ENCODE measurements around the gene CBX3.
"Not testable (repeated sequence)": the region's sequence is repeated elsewhere in the genome, so short reads cannot be mapped to it uniquely, and the experiment has no call there.

CBX3 gene

DNA sequence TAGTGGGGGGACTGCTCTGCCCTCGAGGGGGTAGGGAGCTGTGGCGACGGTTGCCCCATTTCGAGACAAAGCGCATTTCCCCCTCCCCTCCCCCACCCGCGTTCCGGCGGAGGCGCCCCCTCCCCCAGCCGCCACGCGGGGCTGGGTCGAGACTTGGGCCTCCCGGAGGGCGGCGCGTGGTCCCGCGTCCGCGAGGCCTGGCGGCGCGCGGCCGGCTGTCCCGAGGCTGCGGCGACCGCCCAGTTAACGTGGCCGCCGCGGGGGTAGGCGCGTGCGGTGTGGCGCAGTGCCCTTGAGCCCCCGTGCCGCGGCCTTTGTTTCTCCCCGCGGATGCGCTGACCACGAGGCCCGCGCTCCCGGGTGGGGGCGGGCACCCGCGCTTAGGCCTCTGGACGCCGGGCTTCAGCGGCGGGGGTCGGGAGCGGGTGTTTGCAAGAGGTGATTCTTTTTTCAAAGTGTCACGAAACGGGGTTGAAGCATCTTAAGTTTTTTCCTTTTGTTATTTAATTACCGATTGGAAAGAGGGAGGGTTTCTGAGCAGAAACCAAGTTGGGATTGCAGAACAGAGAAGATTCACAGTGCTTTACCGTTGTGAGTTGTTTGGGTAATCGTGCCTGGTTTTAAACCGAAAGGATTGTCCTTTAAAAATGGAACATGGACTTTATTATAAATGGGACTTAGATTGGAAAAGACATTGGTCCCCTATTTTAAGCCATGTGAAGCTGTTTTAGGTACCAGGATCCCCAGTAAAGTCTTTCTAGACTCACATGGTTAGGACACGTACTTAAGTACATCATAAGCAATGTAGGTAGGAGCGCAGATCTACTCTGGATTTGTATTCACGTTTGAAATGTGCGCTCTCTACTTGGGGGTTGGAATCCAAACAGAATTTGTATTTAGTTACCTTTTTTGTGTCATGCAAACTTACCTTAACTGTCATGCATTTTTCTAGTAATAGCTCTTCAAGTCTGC is 760 bp downstream of the CBX3 start:
- peak; percentile 63 to 84 (median 72) for DNase-seq

DNA sequence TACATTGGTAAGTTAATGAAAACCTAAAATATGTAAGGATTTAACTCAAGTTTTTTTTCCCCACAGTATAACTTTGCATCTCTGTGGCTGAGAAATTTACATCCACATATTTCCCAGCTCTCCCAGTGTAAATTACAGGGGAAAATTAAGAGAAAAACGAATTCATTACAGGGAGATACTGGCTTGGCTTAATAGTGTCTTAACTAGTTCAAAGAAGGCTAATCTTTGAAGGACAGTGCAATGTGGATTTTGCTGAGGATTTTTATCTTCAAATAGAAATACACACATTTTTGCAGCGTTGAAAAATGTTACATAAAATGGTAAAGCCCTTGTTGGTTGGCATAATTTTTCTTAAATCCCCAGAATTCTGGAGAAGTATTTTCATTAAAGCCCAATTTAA is 1.5 kb downstream of the CBX3 start:
- no peak for DNase-seq

DNA sequence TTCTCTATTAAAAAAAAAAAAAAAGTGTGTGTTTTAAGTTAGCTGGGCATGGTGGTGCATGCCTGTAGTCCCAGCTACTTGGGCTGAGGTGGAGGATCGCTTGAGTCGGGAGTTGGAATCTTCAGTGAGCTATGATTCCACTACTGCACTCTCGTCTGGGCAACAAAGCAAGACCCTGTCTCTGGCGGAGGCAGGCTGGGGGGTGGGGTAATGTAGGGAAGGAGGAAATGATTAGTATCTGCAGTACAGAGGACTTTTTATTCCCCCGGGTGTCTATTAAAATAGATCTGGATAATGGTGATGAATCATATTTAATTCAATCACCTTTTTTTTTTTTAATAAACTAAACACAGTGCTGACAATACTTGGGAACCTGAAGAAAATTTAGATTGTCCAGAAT is 6.5 kb downstream of the CBX3 start:
- no peak for DNase-seq

DNA sequence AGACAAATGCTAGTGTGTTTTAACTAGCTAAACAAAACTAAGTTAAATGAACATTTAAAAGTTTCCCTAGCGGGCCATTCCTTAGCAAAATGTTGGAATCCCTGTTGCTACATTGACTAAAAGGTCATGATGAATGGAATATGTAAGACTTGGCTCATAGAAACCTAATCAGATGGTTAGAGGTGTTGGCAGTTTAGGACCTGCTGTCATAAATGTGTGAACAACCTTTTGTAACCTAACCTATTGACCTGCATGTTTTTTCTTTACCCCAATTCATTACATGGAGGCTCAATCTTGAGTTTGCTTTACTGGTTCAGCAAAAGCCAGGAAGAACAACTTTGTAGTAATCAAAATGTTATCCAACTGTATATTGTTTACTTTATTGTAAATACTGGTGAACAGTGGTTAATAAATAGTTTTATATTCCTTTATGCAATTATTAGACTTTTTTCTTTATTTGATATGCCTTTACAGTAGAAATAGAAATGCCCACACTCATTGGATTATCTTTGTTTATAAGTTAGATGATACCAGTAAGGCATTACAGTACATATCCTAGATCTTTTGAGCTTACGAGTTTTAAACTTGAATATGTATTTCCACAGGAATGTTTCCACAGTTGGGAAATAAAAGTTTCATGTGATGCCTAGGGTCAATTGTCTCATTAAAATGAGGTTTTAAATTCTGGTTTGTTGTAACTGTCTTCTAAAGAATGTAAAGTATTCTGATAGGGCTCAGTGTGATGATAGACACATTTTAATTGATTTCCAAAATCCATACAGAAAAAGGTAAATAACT is 11.6 kb downstream of the CBX3 start:
- DNase-seq, result no peak

DNA sequence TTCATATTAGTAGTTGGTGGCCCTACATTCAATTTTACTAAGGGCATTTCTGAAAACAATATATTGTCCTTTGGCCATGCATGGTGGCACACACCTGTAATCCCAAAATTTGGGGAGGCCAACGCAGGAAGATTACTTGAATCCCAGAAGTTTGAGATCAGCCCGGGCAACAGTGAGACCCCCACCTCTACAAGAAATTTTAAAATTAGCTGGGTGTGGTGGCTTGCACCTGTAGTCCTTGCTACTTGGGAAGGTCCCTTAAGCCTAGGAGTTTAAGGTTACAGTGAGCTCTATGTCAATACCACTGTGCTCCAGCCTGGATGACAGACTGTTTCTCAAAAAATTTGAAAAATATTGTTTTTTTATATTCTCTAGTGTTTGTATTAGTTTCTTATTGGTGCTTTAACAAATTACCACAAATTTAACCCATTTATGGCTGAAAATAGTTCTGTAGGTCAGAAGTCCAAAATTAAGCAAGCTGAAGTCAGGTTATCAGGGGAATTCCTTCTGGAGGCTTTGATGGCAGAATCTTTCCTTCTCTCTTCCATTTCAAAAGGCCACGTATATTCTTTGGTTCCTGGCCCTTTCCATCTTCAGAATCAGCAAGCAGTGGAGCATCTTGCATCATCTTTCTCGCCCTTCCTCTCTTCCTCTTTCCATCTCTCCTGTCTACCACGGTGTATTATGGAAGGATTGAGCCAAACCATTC is 12.4 kb downstream of the CBX3 start:
- peak in 1 of 4 experiments; percentile 19 for DNase-seq

DNA sequence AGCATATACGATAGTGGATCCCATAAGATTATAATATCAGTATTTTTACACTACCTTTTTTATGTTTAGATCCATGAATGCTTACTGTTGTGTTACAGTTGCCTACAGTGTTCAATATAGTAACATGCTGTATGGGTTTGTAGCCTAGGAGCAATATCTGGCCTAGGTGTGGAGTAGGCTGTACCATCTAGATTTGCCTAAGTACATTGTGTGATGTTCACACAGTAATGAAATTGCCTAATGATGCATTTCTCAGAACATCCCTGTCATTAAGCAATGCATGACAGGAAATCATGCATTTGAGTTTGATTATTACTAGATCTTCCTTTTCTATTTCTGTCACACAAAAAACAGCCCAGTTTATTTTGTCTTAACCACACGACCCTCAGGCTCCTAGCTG is 14.5 kb downstream of the CBX3 start:
- DNase-seq, result peak in 2 of 4 experiments; percentile 24 to 28

DNA sequence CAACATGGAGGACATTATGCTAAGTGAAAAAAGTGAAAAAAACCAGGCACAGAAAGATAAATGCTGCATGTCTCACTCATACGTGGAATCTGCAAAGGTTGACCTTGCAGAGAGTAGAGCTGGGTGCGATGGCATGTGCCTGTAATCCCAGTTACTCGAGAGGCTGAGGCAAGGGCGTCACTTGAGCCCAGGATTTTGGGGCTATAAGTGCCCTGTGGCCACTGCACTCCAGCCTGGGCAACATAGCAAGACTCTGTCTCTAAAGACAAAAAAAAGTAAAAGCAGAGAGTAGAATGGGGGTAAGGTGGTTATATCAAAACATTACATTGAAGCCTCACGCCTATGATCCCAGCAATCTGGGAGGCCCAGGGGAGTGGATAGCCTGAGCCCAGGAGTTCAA is 22.8 kb downstream of the CBX3 start:
- no peak for DNase-seq

DNA sequence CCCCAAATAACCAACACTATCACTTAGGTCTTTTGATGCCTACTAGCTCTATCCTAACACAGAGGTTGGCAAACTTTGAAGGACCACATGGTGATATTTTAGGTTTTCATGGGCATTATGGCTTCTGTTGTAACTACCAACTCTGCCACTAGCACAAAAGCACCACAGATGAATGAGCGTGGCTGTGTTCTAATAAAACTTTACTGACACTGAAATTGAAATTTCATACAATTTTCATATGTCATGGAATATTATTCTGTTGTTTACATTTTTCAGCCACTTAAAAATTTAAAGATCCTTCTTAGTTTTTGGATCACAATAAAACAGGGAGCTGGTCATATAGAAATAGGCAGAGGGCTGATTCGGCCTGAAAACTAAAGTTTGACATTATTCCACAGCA is 26.4 kb downstream of the CBX3 start:
- DNase-seq, result no peak

DNA sequence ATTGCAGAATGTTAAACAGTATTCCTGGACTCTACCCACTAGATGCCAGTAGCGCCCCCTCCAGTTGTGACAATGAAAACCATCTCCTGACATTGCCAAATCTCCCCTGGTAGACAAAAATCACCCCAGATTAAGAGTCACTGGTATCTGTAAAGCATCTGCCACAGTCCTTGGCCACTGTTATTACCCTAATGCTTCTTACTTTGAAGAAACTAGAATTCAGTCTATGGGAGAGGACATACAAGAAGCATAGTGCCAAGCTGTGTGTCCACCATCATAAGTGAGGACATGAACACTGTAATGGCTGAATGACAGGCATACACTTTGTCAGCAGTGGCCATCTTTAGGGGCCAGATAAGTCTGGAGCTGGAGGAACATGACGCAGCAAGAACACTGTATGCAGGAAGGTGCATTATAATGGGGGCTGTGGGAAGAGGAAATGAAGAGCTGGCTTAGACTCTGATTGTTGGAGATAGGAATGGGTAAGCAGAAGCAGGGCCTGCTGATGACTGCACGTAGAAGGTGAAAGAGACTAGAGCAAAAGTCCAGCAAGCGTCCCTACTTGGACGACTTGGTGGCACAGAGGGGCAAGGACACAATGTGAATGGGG is 32.5 kb downstream of the CBX3 start:
- peak in 2 of 4 experiments; percentile 3 to 9 for DNase-seq

DNA sequence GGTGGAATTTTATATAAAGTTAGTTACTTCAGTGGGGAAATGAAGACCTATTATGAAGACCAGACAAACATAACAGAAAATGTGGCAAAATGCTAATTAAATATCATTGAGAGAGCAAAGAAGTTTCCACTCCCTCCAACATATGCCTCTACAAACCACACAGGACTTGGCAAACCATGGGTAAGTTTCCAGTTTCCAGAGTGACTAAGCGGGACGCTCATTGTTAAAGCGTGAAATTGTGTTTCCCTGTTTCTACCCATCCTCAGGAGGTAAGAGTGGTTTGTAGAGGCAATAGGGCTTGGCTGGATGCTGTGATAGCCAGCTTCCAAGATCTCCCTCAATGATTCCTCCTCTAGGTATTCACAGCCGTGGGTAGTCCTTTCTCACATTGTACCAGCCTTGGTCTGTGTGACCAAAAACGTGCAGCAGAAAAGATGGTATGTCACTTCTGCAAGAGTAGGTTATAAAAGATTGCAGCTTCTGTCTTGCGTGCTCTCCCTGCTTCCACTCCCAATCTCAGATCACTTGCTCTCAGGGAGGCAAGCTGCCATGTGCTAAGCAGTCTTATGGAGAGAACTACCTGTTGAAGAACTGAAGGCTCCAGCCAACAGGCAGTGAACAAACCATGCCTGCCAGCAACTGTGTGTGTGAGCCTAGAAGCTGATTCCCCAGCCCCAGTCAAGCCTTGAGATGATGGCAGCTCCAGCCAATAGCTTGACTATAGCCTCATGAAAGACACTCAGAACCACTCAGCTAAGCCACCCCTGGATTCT is 35.7 kb downstream of the CBX3 start:
- peak in 1 of 4 experiments; percentile 14 for DNase-seq

DNA sequence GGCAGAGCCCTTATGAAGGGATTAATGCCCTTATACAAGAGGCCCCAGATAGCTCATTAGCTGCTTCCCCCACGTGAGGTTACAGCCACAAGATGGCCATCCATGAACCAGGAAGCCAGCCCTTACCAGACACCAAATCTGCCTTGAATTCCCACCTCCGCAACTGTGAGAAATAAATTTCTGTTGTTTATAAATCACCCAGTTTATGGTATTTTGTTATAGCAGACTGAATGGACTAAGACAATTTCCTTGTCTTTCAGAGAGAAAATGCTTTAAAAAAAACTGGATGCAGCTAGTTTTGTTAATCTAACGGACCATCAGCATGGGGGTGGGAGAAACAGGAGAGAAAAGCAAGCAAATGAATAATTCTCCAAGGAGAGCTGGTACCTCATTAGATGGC is 36.5 kb downstream of the CBX3 start:
- DNase-seq, result no peak

DNA sequence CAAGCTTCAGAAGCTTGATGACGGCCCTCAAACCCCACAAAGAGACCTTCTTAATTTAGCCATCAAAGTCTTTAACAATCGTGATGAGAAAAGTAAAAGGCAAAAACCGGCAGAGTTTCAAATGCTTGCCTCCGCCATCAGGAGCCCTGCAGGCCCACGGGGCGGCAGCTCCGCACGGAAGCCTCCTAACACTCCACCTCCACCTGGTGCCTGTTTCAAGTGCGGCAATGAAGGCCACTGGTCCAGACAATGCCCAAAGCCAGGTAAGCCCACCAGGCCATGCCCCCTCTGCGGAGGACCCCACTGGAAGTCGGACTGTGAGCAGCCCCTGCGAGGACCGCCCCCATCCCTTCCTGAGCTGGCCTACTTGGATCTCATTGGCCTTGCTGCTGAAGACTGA is 43.6 kb downstream of the CBX3 start:
- DNase-seq, result no peak

DNA sequence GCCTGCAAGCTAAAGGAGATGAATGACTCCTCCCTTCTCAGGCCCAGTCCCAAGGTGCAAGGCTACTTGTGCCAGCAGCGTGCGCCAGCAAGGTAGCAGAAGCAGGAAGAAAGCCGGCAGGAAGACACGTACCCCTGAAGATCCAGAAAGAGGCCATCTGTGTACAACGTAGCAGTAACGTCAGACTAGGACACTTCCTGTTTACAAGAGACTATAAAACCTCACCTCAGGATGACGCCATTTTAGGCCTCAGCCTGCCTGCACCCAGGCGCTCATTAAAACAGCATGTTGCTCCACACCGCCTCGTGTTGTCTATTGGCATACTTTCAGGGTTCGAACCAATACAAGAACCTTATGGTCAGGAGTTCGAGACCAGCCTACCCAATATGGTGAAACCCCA is 48.7 kb downstream of the CBX3 start:
- no peak for DNase-seq

DNA sequence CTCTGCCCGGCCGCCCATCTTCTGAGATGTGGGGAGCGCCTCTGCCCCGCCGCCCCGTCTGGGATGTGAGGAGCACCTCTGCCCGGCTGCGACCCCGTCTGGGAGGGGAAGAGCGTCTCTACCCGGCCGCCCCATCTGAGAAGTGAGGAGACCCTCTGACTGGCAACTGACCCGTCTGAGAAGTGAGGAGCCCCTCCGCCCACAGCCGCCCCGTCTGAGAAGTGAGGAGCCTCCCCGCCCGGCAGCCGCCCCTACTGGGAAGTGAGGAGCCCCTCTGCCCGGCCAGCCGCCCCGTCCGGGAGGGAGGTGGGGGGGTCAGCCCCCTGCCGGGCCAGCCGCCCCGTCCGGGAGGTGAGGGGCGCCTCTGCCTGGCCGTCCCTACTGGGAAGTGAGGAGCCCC is 60.3 kb downstream of the CBX3 start:
- not testable (repeated sequence) for DNase-seq

Measured in suppressor macrophage (primary cell).